Activated naive CD8-positive, alpha-beta T cell treated with anti-CD3 and anti-CD28 coated beads, Interleukin-2, amount 50 U/mL, for 24 hours (primary cell): ENCODE measurements around the gene GPC2.
"Not testable (repeated sequence)": the region's sequence is repeated elsewhere in the genome, so short reads cannot be mapped to it uniquely, and the experiment has no call there.

Experiments used
- ATAC-seq: fragments of 150-1000 bp; cut with Tn5 transposase; one replicate; pipeline ENCODE4 v1.10.0; 2021
- DNase-seq: peaks from one replicate; pipeline ENCODE4 v3.0.0; 2021
- H3K27ac Mint-ChIP-seq: one replicate; pipeline ENCODE4 v1.8.0; 2021; ENCODE audit warnings: mild to moderate bottlenecking, mixed read lengths
- H3K27me3 Mint-ChIP-seq: one replicate; pipeline ENCODE4 v1.8.0; 2021; ENCODE audit warnings: mixed read lengths
- H3K36me3 Mint-ChIP-seq: one replicate; pipeline ENCODE4 v1.8.0; 2021; ENCODE audit warnings: low read depth, mixed read lengths
- H3K4me1 Mint-ChIP-seq: one replicate; pipeline ENCODE4 v1.8.0; 2021; ENCODE audit warnings: mixed read lengths
- H3K4me3 Mint-ChIP-seq: one replicate; pipeline ENCODE4 v1.8.0; 2021; ENCODE audit warnings: mild to moderate bottlenecking, moderate library complexity, mixed read lengths
- H3K9me3 Mint-ChIP-seq: one replicate; pipeline ENCODE4 v1.8.0; 2021; ENCODE audit warnings: mixed read lengths

Gene GPC2

GRCh38 chr7:100177045-100178001 is at the start of gene GPC2, which contains the start of gene STAG3:
Gene GPC2 (minus strand): TSS chr7:100177381. CDS start chr7:100177199, 182 bp downstream.
Gene STAG3 (plus strand): TSS chr7:100177918. CDS start chr7:100180557, 2,639 bp downstream.
- Mint-ChIP-seq H3K4me3 (peak within 1 kb of the TSS; percentile 70), H3K27ac (no peak within 1 kb of the TSS), H3K36me3 (no peaks in the 10 kb centered on the region), H3K9me3 (no peaks in the 10 kb centered on the region), H3K4me1 (peaks cover 40% of the 10 kb centered on the region), H3K27me3 (peaks cover 4% of the 10 kb centered on the region)
- ATAC-seq (peak; percentile 85), DNase-seq (peak; percentile 99)

GRCh38 chr7:100224891-100225290 is 47.7 kb upstream of the GPC2 start:
- H3K36me3 Mint-ChIP-seq = peaks cover 26% of the 10 kb centered on the region
- H3K4me1 Mint-ChIP-seq = peaks cover 53% of the 10 kb centered on the region
- peak overlapping the region; percentile 88 for H3K4me3 Mint-ChIP-seq
- peak overlapping the region; percentile 97 for H3K27ac Mint-ChIP-seq
- not testable (repeated sequence) for ATAC-seq, H3K9me3 Mint-ChIP-seq, H3K27me3 Mint-ChIP-seq, DNase-seq

GRCh38 chr7:100223376-100223927 is 46.3 kb upstream of the GPC2 start:
- not testable (repeated sequence) for H3K27me3 Mint-ChIP-seq, H3K9me3 Mint-ChIP-seq, ATAC-seq
- Mint-ChIP-seq H3K36me3 (peaks cover 29% of the 10 kb centered on the region), H3K4me3 (peak overlapping the region; percentile 88), H3K4me1 (peaks cover 63% of the 10 kb centered on the region), H3K27ac (peak overlapping the region; percentile 97)
- peak; percentile 41 for DNase-seq

GRCh38 chr7:100222445-100223132 is 45.4 kb upstream of the GPC2 start:
- Mint-ChIP-seq H3K9me3 (no peaks in the 10 kb centered on the region), H3K4me1 (peaks cover 63% of the 10 kb centered on the region), H3K36me3 (peaks cover 29% of the 10 kb centered on the region), H3K27ac (peak overlapping the region; percentile 97), H3K27me3 (no peaks in the 10 kb centered on the region), H3K4me3 (peak overlapping the region; percentile 88)
- ATAC-seq = no peak
- no peak for DNase-seq

GRCh38 chr7:100221767-100222444 is 44.7 kb upstream of the GPC2 start:
- DNase-seq (peak; percentile 48), ATAC-seq (peak; percentile 11)
- Mint-ChIP-seq H3K9me3 (no peaks in the 10 kb centered on the region), H3K27ac (peak overlapping the region; percentile 97), H3K4me1 (peaks cover 70% of the 10 kb centered on the region), H3K4me3 (peak overlapping the region; percentile 88), H3K27me3 (no peaks in the 10 kb centered on the region), H3K36me3 (peaks cover 29% of the 10 kb centered on the region)

GRCh38 chr7:100221231-100221718 is 44.1 kb upstream of the GPC2 start:
- no peaks in the 10 kb centered on the region for H3K27me3 Mint-ChIP-seq
- ATAC-seq (peak; percentile 44), DNase-seq (peak; percentile 82)
- H3K4me1 Mint-ChIP-seq = peaks cover 76% of the 10 kb centered on the region
- H3K9me3 Mint-ChIP-seq = no peaks in the 10 kb centered on the region
- peak overlapping the region; percentile 88 for H3K4me3 Mint-ChIP-seq
- H3K27ac Mint-ChIP-seq = peak overlapping the region; percentile 97
- peaks cover 29% of the 10 kb centered on the region for H3K36me3 Mint-ChIP-seq

- peaks cover 27% of the 10 kb centered on the region for H3K36me3 Mint-ChIP-seq
- H3K27me3 Mint-ChIP-seq = no peaks in the 10 kb centered on the region
- peak; percentile 16 for ATAC-seq
Observed at GRCh38 chr7:100220586-100221230, 43.5 kb upstream of the GPC2 start.

GRCh38 chr7:100219801-100220585 is 42.8 kb upstream of the GPC2 start, which contains the start of gene PVRIG:
Gene PVRIG (plus strand): TSS chr7:100219949. CDS start chr7:100219971, 22 bp downstream.
- Mint-ChIP-seq H3K4me3 (peak within 1 kb of the TSS; percentile 88), H3K4me1 (peaks cover 76% of the 10 kb centered on the region), H3K27ac (peak within 1 kb of the TSS; percentile 97), H3K36me3 (peaks cover 27% of the 10 kb centered on the region)
- DNase-seq (peak; percentile 54), ATAC-seq (peak; percentile 5)
- not testable (repeated sequence) for H3K9me3 Mint-ChIP-seq, H3K27me3 Mint-ChIP-seq

More at GRCh38 chr7:100220586-100221230, 43.5 kb upstream of the GPC2 start:
- H3K4me1 Mint-ChIP-seq = peaks cover 77% of the 10 kb centered on the region
- peak overlapping the region; percentile 97 for H3K27ac Mint-ChIP-seq
- H3K9me3 Mint-ChIP-seq = no peaks in the 10 kb centered on the region
- peak overlapping the region; percentile 88 for H3K4me3 Mint-ChIP-seq
- no peak for DNase-seq

GRCh38 chr7:100219271-100219737 is 42.1 kb upstream of the GPC2 start:
- peak overlapping the region; percentile 97 for H3K27ac Mint-ChIP-seq
- no peaks in the 10 kb centered on the region for H3K27me3 Mint-ChIP-seq
- H3K36me3 Mint-ChIP-seq = peaks cover 27% of the 10 kb centered on the region
- H3K9me3 Mint-ChIP-seq = no peaks in the 10 kb centered on the region
- ATAC-seq (no peak), DNase-seq (no peak)
- H3K4me3 Mint-ChIP-seq = peak overlapping the region; percentile 88
- H3K4me1 Mint-ChIP-seq = peaks cover 74% of the 10 kb centered on the region

GRCh38 chr7:100217934-100218333 is 40.8 kb upstream of the GPC2 start:
- H3K4me3 Mint-ChIP-seq = peak overlapping the region; percentile 88
- not testable (repeated sequence) for H3K27me3 Mint-ChIP-seq, H3K9me3 Mint-ChIP-seq, H3K27ac Mint-ChIP-seq
- H3K36me3 Mint-ChIP-seq = peaks cover 18% of the 10 kb centered on the region
- DNase-seq (peak; percentile 94), ATAC-seq (peak; percentile 14)
- H3K4me1 Mint-ChIP-seq = peaks cover 70% of the 10 kb centered on the region

GRCh38 chr7:100215895-100216294 is 38.7 kb upstream of the GPC2 start:
- Mint-ChIP-seq H3K4me3 (no peak overlapping the region), H3K27me3 (no peaks in the 10 kb centered on the region), H3K36me3 (peaks cover 6% of the 10 kb centered on the region), H3K27ac (no peak overlapping the region), H3K4me1 (peaks cover 71% of the 10 kb centered on the region), H3K9me3 (no peaks in the 10 kb centered on the region)
- DNase-seq (no peak), ATAC-seq (no peak)

GRCh38 chr7:100214356-100214755 is 37.2 kb upstream of the GPC2 start:
- H3K9me3 Mint-ChIP-seq, ATAC-seq, H3K27me3 Mint-ChIP-seq, H3K27ac Mint-ChIP-seq, H3K36me3 Mint-ChIP-seq, H3K4me3 Mint-ChIP-seq, DNase-seq: not testable (repeated sequence)
- peaks cover 81% of the 10 kb centered on the region for H3K4me1 Mint-ChIP-seq

GRCh38 chr7:100213672-100214071 is 36.5 kb upstream of the GPC2 start:
- DNase-seq (no peak), ATAC-seq (no peak)
- H3K4me1 Mint-ChIP-seq = peaks cover 81% of the 10 kb centered on the region
- H3K4me3 Mint-ChIP-seq = no peak overlapping the region
- no peaks in the 10 kb centered on the region for H3K27me3 Mint-ChIP-seq
- H3K9me3 Mint-ChIP-seq = no peaks in the 10 kb centered on the region
- no peak overlapping the region for H3K27ac Mint-ChIP-seq
- peaks cover 6% of the 10 kb centered on the region for H3K36me3 Mint-ChIP-seq
